Measurements from ENCODE around the gene SDF2L1.
A peak's percentile ranks its signal among the peaks of the same experiment; 100 is the strongest.
"Not testable (repeated sequence)": the region's sequence is repeated elsewhere in the genome, so short reads cannot be mapped to it uniquely, and the experiment has no call there.

Gene SDF2L1, protein sequence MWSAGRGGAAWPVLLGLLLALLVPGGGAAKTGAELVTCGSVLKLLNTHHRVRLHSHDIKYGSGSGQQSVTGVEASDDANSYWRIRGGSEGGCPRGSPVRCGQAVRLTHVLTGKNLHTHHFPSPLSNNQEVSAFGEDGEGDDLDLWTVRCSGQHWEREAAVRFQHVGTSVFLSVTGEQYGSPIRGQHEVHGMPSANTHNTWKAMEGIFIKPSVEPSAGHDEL
- total RNA-seq = 10.1 to 17.8 reads per million in 2 donors

DNA sequence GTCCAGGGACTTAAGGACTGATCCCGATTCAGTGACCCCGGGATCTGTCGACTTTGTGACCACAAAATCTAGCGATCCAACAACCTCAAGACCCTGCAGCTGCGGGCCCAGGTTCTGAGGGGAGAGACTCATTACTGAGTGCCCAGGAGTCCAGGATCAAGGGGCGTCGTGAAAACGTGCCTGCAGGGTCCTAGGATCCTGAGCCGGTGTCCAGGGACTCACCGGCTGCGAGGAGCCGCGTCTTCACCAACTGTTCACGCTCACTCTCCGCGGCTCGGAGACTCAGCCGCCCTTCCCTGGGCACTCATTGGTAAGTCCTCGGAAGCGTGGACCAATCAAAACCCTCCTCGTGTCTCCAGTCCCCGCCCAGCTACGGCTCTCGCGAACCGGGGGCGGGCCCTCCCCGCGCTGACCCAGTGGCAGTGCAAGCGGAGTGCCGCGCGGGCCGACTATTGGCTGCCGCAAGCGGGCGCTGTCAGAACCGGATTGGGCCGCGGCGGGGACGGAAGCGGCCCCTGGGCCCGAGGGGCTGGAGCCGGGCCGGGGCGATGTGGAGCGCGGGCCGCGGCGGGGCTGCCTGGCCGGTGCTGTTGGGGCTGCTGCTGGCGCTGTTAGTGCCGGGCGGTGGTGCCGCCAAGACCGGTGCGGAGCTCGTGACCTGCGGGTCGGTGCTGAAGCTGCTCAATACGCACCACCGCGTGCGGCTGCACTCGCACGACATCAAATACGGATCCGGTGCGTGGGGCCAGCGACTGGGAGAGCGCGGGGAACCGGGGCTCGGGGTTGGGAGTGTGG lies at the start of gene SDF2L1:
Gene SDF2L1, plus strand, starts transcription at position 514 of the 795 bp plus-strand sequence. Its CDS starts 35 bp downstream, at position 549.
- peak; percentile 95 to 98 (median 97) for DNase-seq

DNA sequence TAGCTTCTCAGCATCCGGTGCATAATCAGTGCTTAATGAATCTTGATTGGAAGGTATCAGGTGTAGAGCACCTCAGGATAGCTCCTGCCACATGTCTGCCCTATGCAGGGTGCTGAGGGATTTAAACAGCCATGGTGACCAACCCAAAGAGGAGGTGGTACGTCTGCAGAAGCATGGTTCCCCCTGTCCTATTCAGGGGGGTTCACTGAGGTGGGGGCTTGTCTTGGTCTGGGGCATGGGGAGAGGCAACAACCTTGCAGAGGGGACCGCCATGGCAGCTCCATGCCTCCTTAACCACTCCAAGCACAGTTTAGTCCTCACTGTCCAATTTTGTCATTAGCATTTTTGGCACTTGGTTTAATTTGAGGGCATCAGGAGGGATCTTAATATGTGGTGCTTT lies 49.7 kb upstream of the SDF2L1 start:
- no peak for DNase-seq

DNA sequence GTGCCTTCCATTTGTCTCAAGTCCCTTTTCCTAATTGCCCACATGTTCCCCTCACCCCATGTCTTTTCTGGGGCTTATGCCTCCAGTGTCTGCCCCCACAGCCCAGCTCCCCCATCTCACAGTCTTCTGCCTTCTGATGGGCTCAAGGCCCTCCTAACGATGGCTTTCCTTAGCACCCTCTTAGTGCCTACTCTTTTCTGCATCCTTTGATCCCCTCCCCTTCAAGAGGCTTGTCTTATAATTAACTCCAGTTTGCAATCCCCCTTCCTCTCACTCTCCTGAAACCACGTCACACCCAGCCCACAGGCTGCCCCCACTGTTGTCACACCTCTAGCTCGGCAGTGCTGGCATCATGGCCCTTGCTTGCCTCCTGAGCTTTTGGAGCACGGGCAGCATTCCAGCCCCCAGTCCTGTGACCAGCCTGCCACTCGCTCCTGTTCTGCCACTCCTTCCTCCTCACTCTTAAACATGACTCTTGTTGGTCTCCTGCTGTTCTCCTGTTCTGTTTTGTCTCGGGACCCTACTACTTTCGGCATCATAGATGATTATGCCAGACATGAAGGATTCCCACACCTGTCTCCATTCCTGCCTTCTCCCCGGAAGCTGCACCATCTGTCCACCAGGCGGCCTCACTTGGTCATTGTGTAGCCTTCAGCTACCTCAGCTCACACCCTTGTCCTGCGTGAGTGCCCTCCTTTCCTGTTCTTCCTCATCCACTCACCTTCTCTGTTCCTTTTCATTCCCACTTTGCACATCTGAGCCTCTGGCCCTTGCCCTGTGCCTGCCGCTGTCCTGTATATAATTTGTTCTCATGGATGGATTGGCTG lies 48.5 kb upstream of the SDF2L1 start:
- no peak for DNase-seq

DNA sequence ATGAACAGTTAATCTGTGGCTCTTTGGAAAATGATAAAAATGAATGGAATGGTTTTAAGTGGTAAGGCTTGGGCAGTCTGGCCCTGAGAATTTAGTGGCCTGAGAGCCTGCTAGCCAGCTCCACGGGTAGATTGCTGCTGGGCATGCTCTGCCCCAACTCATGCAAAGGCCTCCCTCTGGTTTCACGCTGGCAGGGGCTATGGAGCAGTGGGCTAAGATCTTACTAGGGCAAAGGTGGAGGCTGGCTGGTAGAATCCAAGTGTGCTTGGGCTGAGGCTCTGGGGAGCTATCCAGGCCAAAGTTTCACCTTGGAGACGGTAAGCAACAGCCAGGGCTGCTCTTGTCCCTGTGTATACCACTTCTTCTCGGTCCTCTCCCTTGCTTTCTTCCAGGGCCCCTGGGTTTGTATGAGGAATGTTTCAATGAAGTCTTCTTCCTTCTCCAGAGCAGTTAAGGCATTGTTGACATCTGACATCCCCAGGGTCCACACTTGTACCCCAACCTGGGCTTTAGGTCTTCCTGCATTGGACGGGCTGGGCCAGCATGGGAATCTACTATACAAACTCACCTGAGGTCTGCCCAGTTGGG lies 47.1 kb upstream of the SDF2L1 start:
- DNase-seq = no peak

DNA sequence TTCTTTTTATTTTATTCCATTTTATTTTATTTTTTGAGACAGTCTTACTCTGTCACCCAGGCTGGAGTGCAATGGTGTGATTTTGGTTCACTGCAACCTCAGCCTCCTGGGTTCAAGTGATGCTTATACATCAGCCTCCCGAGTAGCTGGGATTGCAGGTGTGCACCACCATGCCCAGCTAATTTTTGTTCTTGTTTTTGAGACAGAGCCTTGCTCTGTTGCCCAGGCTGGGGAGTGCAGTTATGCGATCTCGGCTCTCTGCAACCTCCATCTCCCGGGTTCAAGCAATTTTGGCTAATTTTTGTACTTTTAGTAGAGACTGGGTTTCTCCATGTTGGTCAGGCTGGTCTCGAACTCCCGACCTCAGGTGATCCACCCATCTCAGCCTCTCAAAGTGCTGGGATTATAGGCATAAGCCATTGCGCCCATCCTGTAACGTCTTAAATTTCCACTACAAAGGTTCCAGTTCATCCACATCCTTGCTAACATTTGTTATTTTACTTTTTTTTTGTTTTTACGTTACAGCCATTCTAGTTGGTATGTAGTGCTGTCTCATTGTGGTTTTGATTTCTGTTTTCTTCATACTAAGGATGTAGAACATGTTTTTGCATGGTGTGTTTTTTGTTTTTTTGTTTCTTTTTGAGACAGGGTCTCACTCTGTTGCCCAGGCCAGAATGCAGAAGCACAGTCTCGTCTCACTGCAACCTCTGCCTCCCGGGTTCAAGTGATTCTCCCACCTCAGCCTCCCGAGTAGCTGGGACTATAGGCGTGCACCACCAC lies 45.6 kb upstream of the SDF2L1 start:
- not testable (repeated sequence) for DNase-seq

DNA sequence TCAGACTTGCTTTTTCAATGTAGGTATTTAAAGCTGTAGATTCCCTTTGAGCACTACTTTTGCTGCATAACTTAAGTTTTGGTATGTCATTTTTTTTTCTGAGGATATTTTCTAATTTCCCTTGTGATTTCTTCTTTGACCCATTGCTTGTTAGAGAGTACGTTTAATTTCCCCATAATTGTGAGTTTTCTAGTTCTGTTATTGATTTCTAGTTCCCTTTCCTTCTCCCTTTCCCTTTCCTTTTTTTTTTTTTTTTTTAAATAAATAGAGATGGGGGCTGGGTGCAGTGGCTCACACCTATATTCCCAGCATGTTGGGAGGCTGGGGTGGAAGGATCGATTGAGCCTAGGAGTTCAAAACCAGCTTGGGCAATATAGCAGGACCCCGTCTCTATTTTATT lies 43.8 kb upstream of the SDF2L1 start:
- no peak for DNase-seq

DNA sequence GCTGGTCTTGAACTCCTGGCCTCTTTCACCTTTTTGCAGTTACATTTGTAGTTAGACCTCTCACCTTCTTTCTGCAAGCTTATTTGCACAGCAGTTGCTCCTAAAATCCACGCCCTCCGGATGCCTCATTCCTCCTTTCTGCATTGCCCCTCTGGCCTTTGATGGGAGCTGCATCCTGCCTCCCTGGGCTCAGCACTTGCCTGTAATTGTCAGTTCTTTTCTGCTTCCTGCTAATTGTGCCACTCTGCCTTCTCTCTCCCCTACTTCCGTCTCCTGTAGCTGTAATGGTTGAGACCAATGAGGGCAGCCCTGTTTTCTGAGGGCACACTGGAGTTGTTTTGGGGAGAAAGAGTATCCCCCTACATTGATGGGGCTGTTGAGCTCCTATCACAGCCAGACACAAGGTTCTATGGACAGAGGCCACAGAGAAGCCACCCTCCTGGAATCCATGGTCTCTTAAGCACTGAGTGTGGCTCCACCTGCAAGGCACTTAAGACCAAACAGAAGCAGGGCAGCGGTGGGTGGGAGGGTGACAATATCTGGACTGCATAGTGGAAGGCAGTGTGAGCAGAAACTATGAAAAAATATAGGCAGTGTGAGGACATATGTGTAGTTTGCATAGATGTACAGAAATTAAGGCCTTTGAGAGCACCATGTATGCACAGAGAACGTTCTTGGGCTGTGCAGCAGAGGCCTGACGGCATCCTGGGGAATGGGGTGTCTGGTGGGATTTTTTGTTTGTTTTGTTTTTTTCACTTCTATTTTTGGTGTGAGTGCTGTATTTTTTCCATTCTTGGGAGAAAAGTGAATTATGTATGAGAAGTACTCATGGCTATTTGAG lies 42.8 kb upstream of the SDF2L1 start:
- DNase-seq = no peak

DNA sequence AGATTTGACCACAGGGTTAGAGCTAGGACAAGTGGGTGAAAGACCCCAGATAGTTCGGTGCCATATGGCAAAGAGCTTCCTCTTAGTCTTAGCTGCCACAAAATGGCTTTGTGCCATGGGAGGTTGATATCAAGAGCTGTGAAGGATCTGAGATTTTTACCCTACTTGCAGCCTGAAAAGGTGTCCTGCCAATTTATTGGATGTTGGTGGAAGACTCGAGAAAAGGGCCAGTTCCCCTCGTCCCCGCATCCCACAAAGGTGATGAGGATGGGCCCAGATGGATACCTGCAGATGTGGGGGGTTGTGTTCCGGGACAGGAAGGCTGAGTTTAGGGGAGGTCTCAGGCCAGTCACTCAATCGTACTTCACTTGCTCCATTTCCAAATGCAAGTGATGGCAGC lies 39.5 kb upstream of the SDF2L1 start:
- DNase-seq = no peak

DNA sequence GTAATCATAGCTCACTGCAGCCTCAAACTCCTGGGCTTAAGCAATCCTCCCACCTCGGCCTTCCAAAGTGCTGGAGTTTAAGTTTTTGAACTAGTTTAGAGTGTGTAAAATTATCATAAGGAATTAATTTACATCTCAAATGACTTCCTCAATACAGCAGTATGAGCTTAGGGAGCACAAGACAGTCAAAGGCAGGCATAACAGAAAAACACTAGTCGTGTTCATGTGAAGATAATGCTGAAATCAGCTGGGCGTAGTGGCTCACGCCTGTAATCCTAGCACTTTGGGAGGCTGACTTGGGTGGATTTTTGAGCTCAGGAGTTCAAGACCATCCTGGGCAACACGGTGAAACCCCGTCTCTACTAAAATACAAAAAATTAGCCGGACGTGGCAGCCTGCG lies 38.1 kb upstream of the SDF2L1 start:
- DNase-seq = no peak

DNA sequence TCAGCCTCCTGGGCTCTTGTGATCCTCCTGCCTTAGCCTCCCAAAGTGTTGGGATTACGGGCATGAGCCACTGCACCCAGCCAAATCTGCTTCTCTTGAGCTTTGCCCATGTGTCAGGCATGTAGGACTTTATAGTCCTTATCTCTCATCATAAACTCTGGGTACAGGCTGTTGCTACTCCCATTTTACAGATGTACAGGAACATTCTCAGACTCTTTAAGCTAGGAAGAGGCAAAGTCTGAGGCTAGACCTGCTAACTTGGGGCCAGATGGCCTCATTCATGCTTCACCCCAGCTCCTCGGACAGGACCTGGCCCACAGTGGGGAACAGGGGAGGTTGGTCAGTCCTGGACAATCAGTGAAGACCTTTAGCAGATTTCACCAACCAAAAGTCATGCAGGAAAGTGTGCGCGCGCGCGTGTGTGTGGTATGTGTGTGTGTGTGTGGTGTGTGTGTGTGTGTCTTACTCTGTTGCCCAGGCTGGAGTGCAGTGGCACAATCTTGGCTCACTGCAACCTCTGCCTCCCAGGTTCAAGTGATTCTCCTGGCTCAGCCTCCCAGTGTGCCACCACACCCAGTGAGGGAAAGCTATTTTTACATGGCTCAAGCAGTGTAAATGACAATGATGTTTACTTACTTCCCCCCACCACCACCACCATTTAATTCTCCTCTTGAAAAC lies 36.1 kb upstream of the SDF2L1 start:
- DNase-seq = no peak

DNA sequence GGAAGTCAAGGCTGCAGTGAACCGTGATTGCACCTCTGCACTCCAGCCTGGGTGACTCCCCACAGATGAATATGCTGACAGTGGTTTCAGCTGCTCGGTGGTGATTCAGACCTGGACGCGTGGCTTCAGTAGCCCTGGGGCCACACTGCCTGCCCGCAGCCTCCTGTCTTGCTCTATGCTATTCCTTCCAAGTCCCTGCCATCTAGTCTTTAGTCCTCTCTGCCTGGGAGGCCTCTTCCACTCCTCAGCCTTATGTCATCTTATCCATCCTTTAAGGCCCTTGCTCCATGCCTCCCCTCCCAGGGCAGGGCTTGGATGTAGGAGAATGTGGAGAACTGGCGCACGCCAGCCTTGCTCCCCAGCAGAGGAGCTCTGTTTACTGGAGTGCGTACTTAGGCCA lies 35.3 kb upstream of the SDF2L1 start:
- DNase-seq = no peak

DNA sequence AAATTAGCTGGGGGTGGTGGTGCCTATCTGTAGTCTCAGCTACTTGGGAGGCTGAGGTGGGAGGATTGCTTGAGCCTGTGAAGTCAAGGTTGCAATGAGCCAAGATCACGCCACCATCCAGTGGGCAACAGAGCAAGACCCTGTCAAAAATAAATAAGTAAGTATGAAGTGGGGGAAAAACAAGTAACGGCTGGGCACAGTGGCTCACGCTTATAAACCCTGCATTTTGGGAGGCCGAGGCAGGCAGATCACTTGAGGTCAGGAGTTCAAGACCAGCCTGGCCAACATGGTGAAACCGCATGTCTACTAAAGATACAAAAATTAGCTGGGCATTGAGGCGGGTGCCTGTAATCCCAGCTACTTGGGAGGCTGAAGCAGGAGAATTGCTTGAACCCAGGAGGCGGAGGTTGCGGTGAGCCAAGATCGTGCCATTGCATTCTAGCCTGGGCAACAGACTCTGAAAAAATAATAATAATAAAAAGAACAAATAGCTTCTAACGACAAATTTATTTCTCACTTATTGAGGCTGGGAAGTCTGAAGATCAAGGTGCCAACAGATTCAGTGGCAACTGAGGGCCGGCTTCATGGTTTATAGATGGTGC lies 32.4 kb upstream of the SDF2L1 start:
- DNase-seq = not testable (repeated sequence)

DNA sequence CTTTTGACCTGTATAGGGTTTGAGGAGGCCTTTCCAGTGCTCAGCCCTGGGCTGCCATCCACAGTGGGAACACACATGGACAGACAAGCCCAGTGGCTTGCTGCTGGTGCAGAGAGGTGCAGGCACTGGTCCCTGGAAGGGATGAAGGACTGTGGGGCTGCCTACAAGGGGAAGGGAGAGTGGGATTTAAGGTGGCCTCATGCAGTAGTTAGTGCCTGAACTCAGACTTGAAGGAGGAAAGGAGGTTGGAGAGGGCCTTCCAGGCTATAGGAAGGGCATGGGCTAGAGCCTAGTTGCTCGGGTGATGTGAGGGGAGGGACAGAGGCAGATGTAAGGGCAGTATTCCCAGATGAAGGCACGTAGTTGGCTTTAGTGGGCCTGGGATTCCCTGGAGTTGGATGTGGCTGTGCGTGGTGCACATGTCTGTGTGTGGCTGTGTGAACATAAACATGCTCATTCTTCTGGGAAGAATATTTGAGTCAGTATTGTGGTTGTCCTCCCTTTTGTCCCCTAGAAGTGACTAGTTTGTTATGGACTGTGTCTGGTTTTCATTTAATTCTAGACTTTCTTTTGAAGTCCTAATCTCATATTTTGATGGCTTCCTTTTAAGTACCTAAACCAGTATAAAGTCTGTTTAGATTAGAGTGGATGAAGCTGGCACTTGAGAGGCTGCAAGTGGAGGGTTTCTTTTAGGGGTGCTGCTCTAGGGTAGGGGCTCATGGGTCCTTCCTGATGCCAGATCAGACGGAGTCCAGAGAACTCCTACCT lies 30.7 kb upstream of the SDF2L1 start:
- no peak for DNase-seq

DNA sequence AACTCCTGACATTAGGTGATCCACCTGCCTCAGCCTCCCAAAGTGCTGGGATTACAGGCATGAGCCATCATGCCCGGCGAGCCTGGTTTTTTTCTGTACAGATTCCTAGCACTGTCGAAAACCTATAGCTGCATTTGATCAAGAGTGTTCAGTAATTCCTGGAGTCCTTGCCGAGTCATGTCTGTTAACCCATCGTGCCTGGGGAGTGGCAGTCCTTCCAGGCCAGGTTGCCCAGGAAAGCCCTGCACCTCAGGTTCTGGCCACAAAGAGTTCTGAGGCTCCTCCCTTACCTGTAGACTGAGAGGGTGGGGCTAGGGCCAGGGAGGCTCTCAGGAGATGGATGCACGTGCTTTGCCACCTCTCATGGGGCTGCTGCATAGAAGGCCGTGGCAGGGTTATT lies 29.2 kb upstream of the SDF2L1 start:
- no peak for DNase-seq

DNA sequence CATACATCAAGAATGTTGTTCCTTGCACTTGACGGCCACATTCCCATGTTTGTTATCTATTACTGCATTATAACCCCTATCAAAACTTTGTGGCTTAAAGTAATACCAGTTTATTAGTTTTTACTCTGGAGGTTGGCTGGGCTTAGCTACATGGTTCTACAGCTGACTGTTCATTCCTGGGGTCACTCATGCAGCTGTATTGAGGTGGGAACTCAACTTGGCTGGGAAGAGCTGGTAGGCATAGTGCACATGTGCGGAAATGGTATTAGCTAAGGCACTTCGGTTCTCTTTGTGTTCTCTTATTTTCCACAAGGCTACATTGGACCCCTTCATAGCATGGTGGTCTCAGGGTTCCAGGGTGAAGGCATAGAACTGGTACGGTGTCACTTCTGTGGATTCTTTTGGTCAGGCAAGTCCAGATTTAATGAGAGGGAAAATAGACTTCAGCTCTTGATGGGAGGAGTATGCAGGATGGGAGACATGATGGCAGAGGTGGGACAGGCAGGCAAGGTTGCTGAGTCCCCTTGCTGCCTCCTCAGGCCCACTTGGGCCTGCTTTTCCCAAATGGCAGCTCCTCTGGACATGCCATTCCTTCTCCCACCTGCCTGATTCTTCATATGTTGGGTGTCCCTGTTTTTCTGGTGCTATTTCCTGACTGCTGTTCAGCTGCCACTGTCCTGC lies 28.4 kb upstream of the SDF2L1 start:
- no peak for DNase-seq

DNA sequence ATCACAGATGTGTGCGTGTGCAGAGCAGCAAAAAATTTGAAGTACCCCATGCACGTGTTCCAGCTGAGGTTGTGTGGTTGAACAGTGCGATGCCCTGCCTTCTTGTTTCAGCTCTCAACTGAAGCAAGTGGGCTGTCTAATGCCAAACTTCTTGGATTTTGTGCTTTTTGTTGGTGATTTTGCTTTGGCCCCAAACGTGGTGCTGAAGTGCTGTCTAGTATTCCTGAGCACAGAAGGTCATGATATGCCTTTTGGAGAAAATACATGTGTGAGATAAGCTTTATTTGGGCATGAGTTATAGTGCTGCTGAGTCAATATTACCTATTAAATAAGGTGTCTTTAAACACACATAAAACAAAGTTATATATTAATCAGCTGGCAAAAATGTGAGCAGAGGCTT lies 26.4 kb upstream of the SDF2L1 start:
- DNase-seq = no peak

DNA sequence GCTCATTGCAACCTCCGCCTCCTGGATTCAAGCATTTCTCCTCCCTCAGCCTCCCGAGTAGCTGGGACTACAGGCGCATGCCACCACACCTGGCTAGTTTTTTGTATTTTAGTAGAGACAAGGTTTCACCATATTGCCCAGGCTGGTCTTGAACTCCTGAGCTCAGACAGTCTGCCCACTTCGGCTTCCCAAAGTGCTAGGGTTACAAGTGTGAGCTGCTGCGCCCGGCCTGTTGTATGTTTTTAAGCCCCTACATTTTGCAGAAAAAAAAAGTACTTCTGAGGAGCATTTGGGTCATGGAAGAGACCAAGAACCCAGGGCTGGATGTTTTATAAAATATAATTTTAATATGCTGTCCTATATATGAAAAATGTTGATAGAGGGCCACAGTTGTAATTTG lies 24.8 kb upstream of the SDF2L1 start:
- not testable (repeated sequence) for DNase-seq

DNA sequence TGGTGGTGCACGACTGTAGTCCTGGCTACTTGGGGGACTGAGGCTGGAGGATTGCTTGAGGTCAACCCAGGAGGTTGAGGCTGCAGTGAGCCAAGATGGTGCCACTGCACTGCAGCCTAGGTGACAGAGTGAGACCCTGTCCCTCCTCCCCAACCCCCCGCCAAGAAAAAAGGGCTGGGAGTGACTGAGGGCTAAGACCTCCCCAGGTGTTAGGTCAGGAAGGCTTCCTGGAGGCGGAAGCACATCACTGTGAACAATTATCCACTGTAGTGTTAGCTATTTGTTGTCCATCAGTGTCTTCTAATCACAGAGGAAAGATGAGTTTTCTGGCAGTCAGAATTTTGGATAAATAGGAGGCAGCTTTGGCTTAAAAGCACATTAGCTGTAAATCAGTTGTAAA lies 21.1 kb upstream of the SDF2L1 start:
- no peak for DNase-seq

All from T-helper 2 cell (primary cell).